ENCODE results near the gene BUD31.
A peak's percentile ranks its signal among the peaks of the same experiment; 100 is the strongest.

Gene BUD31

GRCh38 chr7:99366646-99367045 lies 42.1 kb upstream of the BUD31 start:
- DNase-seq (ENCODE audit: extremely low spot score) = no peak
- ChIA-PET POLR2A (no interaction called here), CTCF (no interaction called here)
- TF ChIP-seq ZNF384 (IDR thresholded peaks at IDR 0.05) = no peak
- no peak for TF ChIP-seq ELF4 (IDR thresholded peaks at IDR 0.05)
- TF ChIP-seq TARDBP (IDR thresholded peaks at IDR 0.05) = no peak
- TF ChIP-seq ARNT (IDR thresholded peaks at IDR 0.05) = no peak
- no peak for TF ChIP-seq FOXM1 (IDR thresholded peaks at IDR 0.05; ENCODE audit: borderline replicate concordance)
- TF ChIP-seq HDGF (IDR thresholded peaks at IDR 0.05; ENCODE audit: borderline replicate concordance) = no peak
- TF ChIP-seq, protein P1, sequence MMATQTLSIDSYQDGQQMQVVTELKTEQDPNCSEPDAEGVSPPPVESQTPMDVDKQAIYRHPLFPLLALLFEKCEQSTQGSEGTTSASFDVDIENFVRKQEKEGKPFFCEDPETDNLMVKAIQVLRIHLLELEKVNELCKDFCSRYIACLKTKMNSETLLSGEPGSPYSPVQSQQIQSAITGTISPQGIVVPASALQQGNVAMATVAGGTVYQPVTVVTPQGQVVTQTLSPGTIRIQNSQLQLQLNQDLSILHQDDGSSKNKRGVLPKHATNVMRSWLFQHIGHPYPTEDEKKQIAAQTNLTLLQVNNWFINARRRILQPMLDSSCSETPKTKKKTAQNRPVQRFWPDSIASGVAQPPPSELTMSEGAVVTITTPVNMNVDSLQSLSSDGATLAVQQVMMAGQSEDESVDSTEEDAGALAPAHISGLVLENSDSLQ (IDR thresholded peaks at IDR 0.05) = no peak
- no peak for TF ChIP-seq FOXK2 (IDR thresholded peaks at IDR 0.05)
- TF ChIP-seq NFRKB (IDR thresholded peaks at IDR 0.05) = no peak
- TF ChIP-seq CTBP1 (IDR thresholded peaks at IDR 0.05; ENCODE audit: borderline replicate concordance) = no peak
- no peak for TF ChIP-seq FOXA1 (IDR thresholded peaks at IDR 0.05)
- TF ChIP-seq SUZ12 (IDR thresholded peaks at IDR 0.05) = no peak
- no peak for TF ChIP-seq SP1 (IDR thresholded peaks at IDR 0.05)

DNA sequence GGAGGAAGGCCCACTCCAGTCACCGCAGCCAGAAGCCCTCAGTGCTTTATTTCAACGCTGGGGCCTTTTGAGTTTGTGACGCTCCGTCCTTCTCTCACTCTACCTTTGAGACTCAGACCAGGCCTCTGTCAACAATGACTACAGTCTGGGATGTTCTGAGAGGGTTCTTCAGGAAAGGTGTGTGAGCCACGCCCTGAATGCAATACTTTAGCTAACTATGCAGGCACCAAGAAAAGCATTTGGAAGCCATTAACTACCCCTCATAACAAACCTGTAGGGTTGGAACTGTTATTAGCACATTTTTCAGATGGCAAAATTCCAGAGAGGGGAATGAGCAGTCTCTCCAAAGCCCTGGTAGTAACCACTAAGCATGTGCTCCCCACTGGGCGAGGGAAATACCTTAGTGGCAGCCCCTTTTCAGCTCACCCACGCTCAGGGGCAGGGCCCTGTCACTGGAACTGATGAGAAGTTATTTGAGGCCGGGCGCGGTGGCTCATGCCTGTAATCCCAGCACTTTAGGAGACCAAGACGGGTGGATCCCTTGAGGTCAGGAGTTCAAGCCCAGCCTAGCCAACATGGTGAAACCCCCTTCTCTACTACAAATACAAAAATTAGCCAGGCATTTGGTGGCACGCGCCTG lies 39.9 kb upstream of the BUD31 start:
- ChIA-PET CTCF (no interaction called here), POLR2A (no interaction called here)
- no peak for TF ChIP-seq SP1 (IDR thresholded peaks at IDR 0.05)
- TF ChIP-seq CTBP1 (IDR thresholded peaks at IDR 0.05; ENCODE audit: borderline replicate concordance) = no peak
- TF ChIP-seq NFRKB (IDR thresholded peaks at IDR 0.05) = no peak
- TF ChIP-seq ZNF384 (IDR thresholded peaks at IDR 0.05) = no peak
- no peak for TF ChIP-seq BHLHE40 (IDR thresholded peaks at IDR 0.05; ENCODE audit: borderline replicate concordance)
- TF ChIP-seq SUZ12 (IDR thresholded peaks at IDR 0.05) = no peak
- no peak for DNase-seq (ENCODE audit: extremely low spot score)

- DNase-seq (ENCODE audit: extremely low spot score) = peak; percentile 18
- POLR2A ChIA-PET = interaction anchor here (0.8 kb wide), 1 partner anchor 39 kb away, joined by 3 read pairs; the partner anchor contains the start of genes BUD31 and PDAP1
Measured at GRCh38 chr7:99369767-99370391, 38.9 kb upstream of the BUD31 start.

GRCh38 chr7:99371376-99371920 lies 37.3 kb upstream of the BUD31 start:
- ChIA-PET CTCF (no interaction called here), POLR2A (no interaction called here)
- no peak for DNase-seq (ENCODE audit: extremely low spot score)
- no peak for TF ChIP-seq SP1 (IDR thresholded peaks at IDR 0.05)
- no peak for TF ChIP-seq FOXA1 (IDR thresholded peaks at IDR 0.05)
- TF ChIP-seq CTBP1 (IDR thresholded peaks at IDR 0.05; ENCODE audit: borderline replicate concordance) = no peak

More at GRCh38 chr7:99369767-99370391, 38.9 kb upstream of the BUD31 start:
- no peak for TF ChIP-seq NFRKB (IDR thresholded peaks at IDR 0.05)
- no peak for TF ChIP-seq CTBP1 (IDR thresholded peaks at IDR 0.05; ENCODE audit: borderline replicate concordance)
- TF ChIP-seq TARDBP (IDR thresholded peaks at IDR 0.05) = no peak
- TF ChIP-seq FOXA1 (IDR thresholded peaks at IDR 0.05) = no peak
- TF ChIP-seq L3MBTL2 (conservative IDR thresholded peaks at IDR 0.05) = no peak
- TF ChIP-seq SP1 (IDR thresholded peaks at IDR 0.05) = no peak
- no peak for TF ChIP-seq BHLHE40 (IDR thresholded peaks at IDR 0.05; ENCODE audit: borderline replicate concordance)
- TF ChIP-seq LEF1 (IDR thresholded peaks at IDR 0.05; ENCODE audit: borderline replicate concordance) = no peak
- TF ChIP-seq HDGF (IDR thresholded peaks at IDR 0.05; ENCODE audit: borderline replicate concordance) = no peak
- no peak for TF ChIP-seq FOXM1 (IDR thresholded peaks at IDR 0.05; ENCODE audit: borderline replicate concordance)
- TF ChIP-seq ARNT (IDR thresholded peaks at IDR 0.05) = no peak
- CTCF ChIA-PET = no interaction called here

DNA sequence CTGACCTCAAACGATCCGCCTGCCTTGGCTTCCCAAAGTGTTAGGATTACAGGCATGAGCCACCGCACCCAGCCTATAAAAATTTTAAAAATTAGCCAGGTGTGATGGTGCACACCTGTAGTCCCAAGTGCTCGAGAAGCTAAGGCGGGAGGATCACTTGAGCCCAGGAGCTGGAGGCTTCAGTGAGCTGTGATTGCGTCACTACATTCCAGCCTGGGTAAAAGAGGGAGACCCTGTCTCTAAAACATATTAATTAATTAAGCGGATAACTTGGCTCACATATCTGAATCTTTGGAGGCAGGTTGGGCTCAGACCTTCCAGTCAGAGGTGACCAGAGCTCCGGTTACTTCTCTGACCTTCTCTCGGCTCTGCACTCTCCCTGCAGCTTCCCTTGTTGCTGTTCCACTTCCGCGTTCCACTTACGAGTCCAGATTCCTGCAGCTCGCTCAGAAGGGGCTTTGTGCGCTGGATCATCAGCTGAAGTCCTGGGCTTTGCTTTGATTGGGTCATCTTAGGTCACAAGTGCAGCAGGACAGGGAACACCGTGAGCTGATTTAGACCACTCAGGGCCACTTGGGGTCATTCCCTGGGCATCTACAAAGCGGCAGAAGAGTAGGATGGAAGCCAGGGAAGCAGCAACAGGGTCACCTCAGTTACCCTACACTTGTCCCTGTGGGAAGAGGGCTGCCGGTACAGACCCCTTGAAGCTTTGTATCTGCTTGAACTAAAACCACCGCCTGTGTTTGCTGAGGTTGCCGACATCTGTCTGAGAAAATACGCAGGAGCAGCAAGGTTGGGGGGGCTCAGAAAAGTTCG lies 36.3 kb upstream of the BUD31 start:
- no peak for DNase-seq (ENCODE audit: extremely low spot score)
- no peak for TF ChIP-seq BHLHE40 (IDR thresholded peaks at IDR 0.05; ENCODE audit: borderline replicate concordance)
- no peak for TF ChIP-seq ELF4 (IDR thresholded peaks at IDR 0.05)
- no peak for TF ChIP-seq FOXK2 (IDR thresholded peaks at IDR 0.05)
- CTCF ChIA-PET = no interaction called here
- POLR2A ChIA-PET = interaction anchor here (1.1 kb wide), 1 partner anchor 36 kb away, joined by 5 read pairs; the partner anchor contains the start of genes BUD31 and PDAP1

GRCh38 chr7:99373091-99374066 lies 35.4 kb upstream of the BUD31 start:
- CTCF ChIA-PET = no interaction called here
- no peak for DNase-seq (ENCODE audit: extremely low spot score)
- TF ChIP-seq FOXM1 (IDR thresholded peaks at IDR 0.05; ENCODE audit: borderline replicate concordance) = no peak
- TF ChIP-seq NFRKB (IDR thresholded peaks at IDR 0.05) = no peak
- TF ChIP-seq L3MBTL2 (conservative IDR thresholded peaks at IDR 0.05) = no peak
- TF ChIP-seq FOXK2 (IDR thresholded peaks at IDR 0.05) = no peak
- no peak for TF ChIP-seq SP1 (IDR thresholded peaks at IDR 0.05)
- no peak for TF ChIP-seq LEF1 (IDR thresholded peaks at IDR 0.05; ENCODE audit: borderline replicate concordance)
- TF ChIP-seq ARNT (IDR thresholded peaks at IDR 0.05) = no peak
- TF ChIP-seq BHLHE40 (IDR thresholded peaks at IDR 0.05; ENCODE audit: borderline replicate concordance) = no peak
- TF ChIP-seq ZNF384 (IDR thresholded peaks at IDR 0.05) = no peak
- no peak for TF ChIP-seq TARDBP (IDR thresholded peaks at IDR 0.05)
- TF ChIP-seq CTBP1 (IDR thresholded peaks at IDR 0.05; ENCODE audit: borderline replicate concordance) = no peak
- TF ChIP-seq FOXA1 (IDR thresholded peaks at IDR 0.05) = no peak
- no peak for TF ChIP-seq SUZ12 (IDR thresholded peaks at IDR 0.05)
- TF ChIP-seq, protein P1 (IDR thresholded peaks at IDR 0.05) = no peak
- TF ChIP-seq HDGF (IDR thresholded peaks at IDR 0.05; ENCODE audit: borderline replicate concordance) = no peak
- no peak for TF ChIP-seq ELF4 (IDR thresholded peaks at IDR 0.05)
- POLR2A ChIA-PET = interaction anchor here (0.6 to 1.4 kb wide), 3 partner anchors 35 to 48 kb away, joined by 3 to 5 read pairs (median 3); partner anchors contain the start of genes ARPC1A, BUD31 and PDAP1
